ENCODE results near the gene PROK1.

The PROK1 gene

DNA sequence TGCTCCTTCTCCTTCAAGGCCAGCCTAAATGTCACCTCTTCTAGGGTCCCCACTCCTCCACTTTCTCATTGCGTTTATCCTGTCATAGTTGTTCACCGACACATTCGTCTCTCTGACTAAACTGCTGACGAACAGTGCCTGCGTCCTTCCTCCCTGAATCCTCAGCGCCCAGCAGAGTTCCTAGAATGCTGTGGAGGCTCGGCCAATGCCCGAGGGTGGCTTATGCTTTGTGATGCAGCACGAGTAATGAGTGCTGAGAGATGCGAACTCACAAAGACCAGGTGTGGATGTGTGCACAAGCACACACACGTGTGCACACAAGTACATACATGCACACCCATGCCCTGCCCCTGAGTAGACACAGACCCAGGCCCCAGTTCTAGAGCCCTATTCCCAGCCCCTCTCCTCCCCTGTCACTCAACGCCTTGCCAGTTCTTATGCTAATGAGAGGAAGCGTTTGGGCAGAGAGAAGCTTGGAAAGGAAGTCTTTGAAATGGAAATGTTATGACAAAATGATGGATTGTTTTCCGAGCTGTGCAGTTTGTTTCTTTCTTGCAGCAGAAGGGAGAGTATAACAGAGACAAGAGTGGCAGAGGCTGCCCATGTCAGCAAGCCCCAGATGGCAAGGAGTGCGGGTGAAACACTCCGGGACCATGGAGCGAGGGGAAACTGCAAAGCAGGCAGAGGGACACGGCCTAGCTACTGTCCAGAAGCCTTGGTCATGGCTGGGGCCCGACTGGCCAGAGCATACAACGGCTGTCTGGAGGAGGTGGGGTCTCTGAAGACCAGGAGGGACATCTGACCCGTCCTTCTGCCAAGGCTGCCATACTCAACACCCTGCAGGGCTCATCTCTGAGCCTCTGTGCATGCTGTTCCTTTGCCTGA lies 43.8 kb downstream of the PROK1 start:
- Histone ChIP-seq H3K36me3 (ENCODE audit: insufficient read depth, low read length) (no peaks in the 10 kb centered on the region), H3K9ac (ENCODE audit: low read depth, low read length) (no peak overlapping the region), H3K9me3 (ENCODE audit: control insufficient read depth, insufficient read depth, low read length) (no peaks in the 10 kb centered on the region), H3K4me1 (ENCODE audit: insufficient read depth, low read length) (peaks cover 18% of the 10 kb centered on the region)

DNA sequence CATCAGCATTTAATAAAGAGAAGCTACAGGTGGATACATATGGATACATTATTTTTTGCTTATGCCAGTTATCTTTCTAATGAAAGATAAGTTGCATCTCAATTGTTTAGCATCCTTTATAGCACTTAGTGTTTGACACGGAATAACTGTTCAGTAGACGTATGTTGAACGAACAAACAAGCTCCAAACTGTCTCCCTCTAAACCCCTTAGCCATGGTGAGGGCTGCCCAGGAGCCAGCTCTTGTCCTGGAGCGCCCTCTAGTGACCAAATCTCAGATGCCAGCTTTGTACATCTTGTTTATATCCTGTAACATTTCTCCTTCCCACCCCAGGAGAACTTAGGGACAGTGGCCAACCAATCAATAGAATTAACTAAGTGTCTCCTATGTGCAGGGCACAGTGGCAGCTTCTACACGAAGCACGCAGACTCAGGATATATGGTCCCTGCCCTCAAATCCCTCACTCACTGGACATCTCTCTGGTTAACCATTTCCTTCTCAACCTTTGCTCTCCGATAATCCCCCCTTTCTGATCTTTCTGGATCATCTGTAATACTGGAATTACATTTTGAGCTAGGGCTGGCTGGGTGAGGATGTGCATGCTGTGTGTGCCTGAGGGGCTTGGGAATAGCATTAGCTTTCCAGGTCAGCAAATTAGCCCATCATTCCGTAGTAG lies 45.1 kb downstream of the PROK1 start:
- Histone ChIP-seq H3K9me3 (ENCODE audit: control insufficient read depth, insufficient read depth, low read length) (no peaks in the 10 kb centered on the region), H3K36me3 (ENCODE audit: insufficient read depth, low read length) (no peaks in the 10 kb centered on the region), H3K9ac (ENCODE audit: low read depth, low read length) (no peak overlapping the region), H3K4me1 (ENCODE audit: insufficient read depth, low read length) (peaks cover 18% of the 10 kb centered on the region)

DNA sequence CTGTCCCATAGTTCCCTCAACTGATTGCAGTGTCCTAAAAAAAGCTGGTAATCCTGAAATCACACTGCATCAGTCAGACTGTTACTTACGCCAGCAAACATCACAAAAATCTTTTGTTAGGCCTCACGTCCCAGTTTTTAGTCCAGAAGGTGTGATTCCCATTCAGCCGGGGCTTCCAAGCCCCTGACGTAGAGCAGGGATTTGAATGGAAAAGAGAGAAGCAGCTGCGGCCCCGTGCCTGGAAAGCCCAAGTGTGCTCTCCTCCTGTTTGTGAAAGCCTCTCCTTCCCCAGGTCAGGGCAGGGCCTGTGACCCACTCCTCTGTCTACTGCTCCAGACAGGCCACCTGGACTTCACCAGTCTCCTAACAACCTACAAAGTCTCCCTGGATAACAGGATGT lies 47.3 kb downstream of the PROK1 start:
- Histone ChIP-seq H3K36me3 (ENCODE audit: insufficient read depth, low read length) (no peaks in the 10 kb centered on the region), H3K9me3 (ENCODE audit: control insufficient read depth, insufficient read depth, low read length) (no peaks in the 10 kb centered on the region), H3K9ac (ENCODE audit: low read depth, low read length) (no peak overlapping the region), H3K4me1 (ENCODE audit: insufficient read depth, low read length) (peaks cover 18% of the 10 kb centered on the region)

DNA sequence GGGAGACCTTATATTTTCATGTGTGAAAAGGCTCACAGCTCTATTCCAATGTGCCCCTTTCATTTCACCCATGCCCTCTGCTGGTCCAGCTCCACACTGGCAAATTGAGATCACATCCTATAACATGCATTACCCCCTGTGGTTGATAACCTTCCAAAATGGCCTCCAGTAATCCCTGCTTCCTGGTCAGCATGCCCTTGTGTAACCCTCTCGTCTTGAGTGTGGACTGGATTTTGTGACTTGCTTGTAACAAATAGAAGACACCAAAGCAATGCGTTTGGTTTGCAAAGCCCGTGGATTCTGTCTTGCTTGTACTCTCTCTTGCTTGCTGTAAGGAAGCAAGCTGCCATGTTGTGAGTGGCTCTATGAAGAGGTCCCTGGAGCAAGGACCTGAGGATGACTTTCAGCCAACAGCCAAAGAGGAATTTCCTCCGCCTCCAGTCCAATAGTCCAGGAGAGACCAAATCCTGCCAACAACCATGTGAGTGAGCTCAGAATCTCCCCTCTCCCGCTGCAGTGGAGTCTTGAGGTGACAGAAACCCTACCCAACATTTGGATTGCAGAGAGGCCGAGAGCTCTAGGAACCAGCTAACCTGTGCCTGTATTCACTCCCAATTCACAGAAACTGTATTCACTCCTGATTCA lies 50.7 kb downstream of the PROK1 start:
- Histone ChIP-seq H3K4me1 (ENCODE audit: insufficient read depth, low read length) (no peaks in the 10 kb centered on the region), H3K9ac (ENCODE audit: low read depth, low read length) (no peak overlapping the region), H3K36me3 (ENCODE audit: insufficient read depth, low read length) (no peaks in the 10 kb centered on the region), H3K9me3 (ENCODE audit: control insufficient read depth, insufficient read depth, low read length) (no peaks in the 10 kb centered on the region)

DNA sequence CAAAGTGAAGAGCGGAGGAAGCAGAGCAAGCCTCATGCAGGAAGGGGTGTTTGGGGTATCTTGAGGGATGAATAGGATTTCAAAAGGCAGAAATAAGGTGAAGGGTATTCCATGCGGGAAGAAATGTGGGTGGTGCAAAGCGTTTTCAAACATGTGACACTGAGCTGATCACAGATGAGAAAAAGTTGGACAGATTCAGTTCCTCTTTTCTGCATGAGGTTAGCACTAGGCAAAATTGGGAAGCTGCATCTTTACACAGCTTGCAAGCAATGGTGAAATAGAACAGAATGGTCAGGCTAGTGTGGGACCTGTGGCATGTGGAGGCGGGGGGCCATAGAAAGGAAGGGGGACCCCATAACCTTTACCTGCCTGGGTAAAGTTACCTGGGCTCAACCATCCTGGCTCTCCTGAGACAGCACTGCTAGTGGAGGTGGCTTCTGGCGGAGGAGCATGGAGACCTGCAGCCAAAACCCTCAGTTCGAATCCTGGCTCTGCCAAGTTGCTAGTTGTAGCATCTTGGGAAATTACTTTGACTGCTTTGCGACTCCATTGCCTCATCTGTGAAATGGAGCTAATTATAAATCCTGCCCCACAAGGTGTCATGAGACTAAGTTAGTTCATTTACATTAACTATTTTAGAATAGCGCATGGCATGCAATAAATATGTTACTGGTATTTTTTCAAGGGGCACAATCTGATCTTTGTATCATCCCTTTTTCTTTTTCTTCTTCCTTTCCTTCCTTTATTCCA lies 51.6 kb downstream of the PROK1 start:
- Histone ChIP-seq H3K9me3 (ENCODE audit: control insufficient read depth, insufficient read depth, low read length) (no peaks in the 10 kb centered on the region), H3K4me1 (ENCODE audit: insufficient read depth, low read length) (peaks cover under 1% of the 10 kb centered on the region; the same call in 1 of the 2 replicates), H3K36me3 (ENCODE audit: insufficient read depth, low read length) (no peaks in the 10 kb centered on the region), H3K9ac (ENCODE audit: low read depth, low read length) (no peak overlapping the region)

DNA sequence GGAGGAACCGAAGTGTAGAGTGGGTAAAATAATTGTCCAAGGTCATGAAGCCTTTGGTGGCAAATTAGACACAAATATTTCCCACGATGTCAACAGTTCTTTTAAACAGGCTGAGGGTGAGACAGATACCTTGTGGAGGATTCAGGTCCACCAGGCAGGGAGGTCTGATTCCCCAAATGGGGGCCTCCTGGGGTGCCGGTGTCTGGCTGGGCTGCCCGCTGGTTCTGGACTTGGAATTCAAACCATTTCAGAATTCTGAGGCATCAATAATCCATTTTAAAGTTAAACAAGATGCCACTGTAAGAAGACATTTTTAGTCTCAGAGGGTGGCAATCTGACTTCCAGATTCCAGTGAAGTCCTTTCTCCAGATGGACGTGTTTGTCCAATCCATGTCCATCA lies 52.5 kb downstream of the PROK1 start:
- Histone ChIP-seq H3K9me3 (ENCODE audit: control insufficient read depth, insufficient read depth, low read length) (no peaks in the 10 kb centered on the region), H3K4me1 (ENCODE audit: insufficient read depth, low read length) (peaks cover 8% of the 10 kb centered on the region; the same call in 1 of the 2 replicates), H3K9ac (ENCODE audit: low read depth, low read length) (no peak overlapping the region), H3K36me3 (ENCODE audit: insufficient read depth, low read length) (no peaks in the 10 kb centered on the region)

DNA sequence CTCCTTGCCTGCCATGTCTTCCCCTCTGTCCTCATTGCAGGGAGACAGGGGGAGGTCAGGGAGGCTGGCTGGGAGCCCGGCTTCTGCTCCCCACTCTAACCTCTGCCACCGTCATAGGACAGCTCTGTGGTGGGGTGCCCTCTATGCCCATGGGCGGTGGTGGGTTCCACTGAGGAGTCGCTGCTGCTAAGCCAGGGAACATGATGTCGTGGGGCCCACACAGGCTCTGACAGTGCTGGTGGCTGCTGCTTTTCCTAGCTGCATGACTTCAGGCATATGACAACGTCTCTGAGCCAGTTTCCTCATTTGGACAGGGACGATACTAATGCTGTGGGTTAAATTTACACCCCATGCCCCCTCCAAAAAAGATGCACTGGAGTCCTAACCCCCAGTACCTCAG lies 53.3 kb downstream of the PROK1 start:
- H3K9ac ChIP-seq (ENCODE audit: low read depth, low read length), result no peak overlapping the region
- H3K4me1 ChIP-seq (ENCODE audit: insufficient read depth, low read length), result peaks cover 10% of the 10 kb centered on the region; the same call in 1 of the 2 replicates
- H3K9me3 ChIP-seq (ENCODE audit: control insufficient read depth, insufficient read depth, low read length), result no peaks in the 10 kb centered on the region
- H3K36me3 ChIP-seq (ENCODE audit: insufficient read depth, low read length), result no peaks in the 10 kb centered on the region

DNA sequence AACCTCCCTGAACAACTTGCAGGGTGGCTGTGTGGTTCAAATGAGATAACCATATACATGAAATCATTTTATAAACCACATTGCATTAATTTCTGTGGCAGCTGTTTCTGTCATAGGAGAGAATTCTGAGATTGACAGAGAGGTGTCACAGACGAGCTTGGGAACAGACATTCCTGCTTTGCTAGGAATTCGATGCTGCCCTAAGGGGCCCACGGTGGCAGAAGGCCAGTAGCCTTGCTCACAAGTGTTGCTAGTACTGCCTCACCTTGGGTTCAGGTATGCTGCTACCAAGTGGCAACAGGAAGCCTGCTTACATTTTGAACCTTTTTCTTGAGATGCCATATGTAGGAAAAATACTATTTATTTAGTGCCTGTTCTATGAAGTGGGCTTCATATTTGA lies 54.6 kb downstream of the PROK1 start:
- Histone ChIP-seq H3K9ac (ENCODE audit: low read depth, low read length) (no peak overlapping the region), H3K9me3 (ENCODE audit: control insufficient read depth, insufficient read depth, low read length) (no peaks in the 10 kb centered on the region), H3K36me3 (ENCODE audit: insufficient read depth, low read length) (no peaks in the 10 kb centered on the region), H3K4me1 (ENCODE audit: insufficient read depth, low read length) (peaks cover 14% of the 10 kb centered on the region; the same call in 1 of the 2 replicates)

DNA sequence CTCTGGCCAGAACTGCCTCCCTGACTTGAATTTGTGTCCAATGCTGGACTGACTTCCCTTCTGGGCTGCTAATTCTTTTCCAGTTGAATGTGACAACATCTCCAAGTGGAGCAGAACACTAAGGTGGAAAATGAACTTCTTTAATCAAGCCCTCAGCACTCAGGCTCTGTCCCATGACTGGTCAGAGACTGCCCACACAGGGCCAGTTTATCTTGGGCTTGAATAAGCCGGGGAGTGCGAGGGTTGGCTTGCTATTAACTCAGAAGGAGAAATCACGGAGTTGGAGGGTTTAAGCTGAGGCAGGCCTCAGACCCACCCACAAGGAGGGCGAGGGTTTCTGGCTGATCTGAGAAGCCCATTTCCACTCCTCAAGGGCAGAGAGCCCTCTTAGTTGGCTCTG lies 55.6 kb downstream of the PROK1 start:
- Histone ChIP-seq H3K4me1 (ENCODE audit: insufficient read depth, low read length) (peaks cover 14% of the 10 kb centered on the region; the same call in 1 of the 2 replicates), H3K9me3 (ENCODE audit: control insufficient read depth, insufficient read depth, low read length) (no peaks in the 10 kb centered on the region), H3K9ac (ENCODE audit: low read depth, low read length) (no peak overlapping the region), H3K36me3 (ENCODE audit: insufficient read depth, low read length) (no peaks in the 10 kb centered on the region)
